SH-SY5Y (cell line): ENCODE measurements around the gene SST.

Source experiments
- GATA2 ChIP-seq: IDR thresholded peaks from 2 replicates; pipeline ENCODE4 v1.6.1; 2011; ENCODE audit warnings: mild to moderate bottlenecking, low read depth, low read length
- GATA3 ChIP-seq: IDR thresholded peaks from 2 replicates; pipeline ENCODE4 v1.6.1; 2011; ENCODE audit warnings: low read depth, mild to moderate bottlenecking, low read length, moderate library complexity

The SST gene

DNA sequence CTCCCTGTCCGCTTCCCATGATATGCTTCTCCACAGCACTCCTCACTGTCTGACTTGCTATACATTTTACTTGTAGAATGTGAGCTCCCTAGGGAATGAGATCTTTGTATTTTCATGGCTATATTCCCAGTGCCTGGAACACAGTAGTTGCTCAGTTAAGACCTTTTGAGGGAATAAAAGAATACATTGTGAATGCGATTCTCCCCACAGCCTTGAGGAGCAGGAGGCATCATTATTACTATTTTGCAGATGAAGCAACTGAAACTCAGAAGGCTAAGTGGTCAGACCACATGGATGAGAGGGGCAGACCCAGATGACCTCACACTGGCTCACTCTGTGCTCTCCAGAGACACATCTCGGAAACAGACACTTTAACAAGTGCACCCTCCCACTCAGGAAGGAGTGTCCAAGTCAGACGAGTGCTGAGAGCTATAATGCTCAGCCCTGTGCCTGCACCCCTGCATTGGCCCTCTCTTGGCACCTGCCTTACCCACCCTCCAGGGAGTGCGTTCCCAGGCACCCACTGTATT, 46.8 kb downstream of the SST start:
- TF ChIP-seq GATA2: no peak
- TF ChIP-seq GATA3: no peak

DNA sequence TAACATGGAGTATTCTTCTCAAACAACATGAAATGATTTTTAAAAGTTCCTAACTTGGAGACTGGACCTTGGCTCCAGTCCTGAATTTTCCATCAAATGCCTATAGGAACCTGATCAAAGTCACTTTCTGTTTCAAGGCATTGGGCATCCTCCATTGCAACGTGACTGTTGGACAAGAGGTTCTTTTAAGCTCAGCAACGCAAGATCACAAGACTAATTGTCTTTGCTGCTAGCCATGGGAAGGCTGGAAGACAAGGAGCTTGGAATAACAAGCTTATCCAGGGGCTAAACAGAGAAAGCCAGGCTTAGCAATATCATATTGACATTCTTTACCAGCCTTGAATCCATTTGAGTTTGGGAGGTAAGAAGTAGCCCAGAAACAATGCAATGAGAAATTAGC, 48.3 kb downstream of the SST start:
- TF ChIP-seq GATA2 (no peak), GATA3 (no peak)

DNA sequence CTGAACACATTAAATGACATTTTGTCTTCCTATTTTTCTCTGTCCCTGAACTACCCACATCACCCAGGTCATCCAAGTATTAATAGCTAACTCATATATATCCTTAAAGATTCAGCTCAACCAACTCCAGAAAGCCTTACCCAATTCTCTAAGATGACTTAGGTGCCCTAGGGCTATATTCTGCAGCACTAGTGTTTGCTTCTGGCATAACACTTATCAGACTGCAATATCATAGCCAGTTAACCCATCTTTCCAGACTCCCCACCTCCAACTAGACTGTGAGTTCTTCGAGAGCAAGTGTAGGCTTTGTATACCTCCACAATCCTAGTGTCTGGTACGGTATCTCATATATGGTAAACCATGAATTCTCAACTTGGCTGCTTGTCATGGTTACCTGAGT, 50.7 kb downstream of the SST start:
- no peak for TF ChIP-seq GATA2
- TF ChIP-seq GATA3: no peak
